Duodenal mucosa (tissue), 2 donors: ENCODE measurements around the gene FFAR3.

Experiments
- H3K27ac ChIP-seq: one replicate; pipeline ENCODE4 v1.7.0; 2013; ENCODE audit warnings: low read depth, low read length
- H3K27me3 ChIP-seq, 2 donors: one replicate each; pipeline ENCODE4 v1.7.0; 2013; ENCODE audit warnings: low read length in 2 of 2, control low read depth in 1 of 2; ENCODE audit not compliant: insufficient read depth in 2 of 2, control insufficient read depth in 1 of 2
- H3K36me3 ChIP-seq, 2 donors: one replicate each; pipeline ENCODE4 v1.7.0; 2013; ENCODE audit warnings: low read length in 2 of 2, control low read depth in 1 of 2; ENCODE audit not compliant: insufficient read depth in 2 of 2, control insufficient read depth in 1 of 2
- H3K4me1 ChIP-seq, 2 donors: one replicate each; pipeline ENCODE4 v1.7.0; 2013; ENCODE audit warnings: low read length in 2 of 2, control low read depth in 1 of 2; ENCODE audit not compliant: insufficient read depth in 2 of 2, control insufficient read depth in 1 of 2
- H3K4me3 ChIP-seq, 2 donors: one replicate each; pipeline ENCODE4 v1.7.0; 2013; ENCODE audit warnings: low read length in 2 of 2, low read depth in 1 of 2
- H3K9ac ChIP-seq, 2 donors: one replicate each; pipeline ENCODE4 v1.7.0; 2013; ENCODE audit warnings: low read length in 2 of 2, low read depth in 1 of 2
- H3K9me3 ChIP-seq, 2 donors: one replicate each; pipeline ENCODE4 v1.7.0; 2013; ENCODE audit warnings: low read length in 2 of 2, control low read depth in 1 of 2; ENCODE audit not compliant: control insufficient read depth in 1 of 2

FFAR3 gene, protein sequence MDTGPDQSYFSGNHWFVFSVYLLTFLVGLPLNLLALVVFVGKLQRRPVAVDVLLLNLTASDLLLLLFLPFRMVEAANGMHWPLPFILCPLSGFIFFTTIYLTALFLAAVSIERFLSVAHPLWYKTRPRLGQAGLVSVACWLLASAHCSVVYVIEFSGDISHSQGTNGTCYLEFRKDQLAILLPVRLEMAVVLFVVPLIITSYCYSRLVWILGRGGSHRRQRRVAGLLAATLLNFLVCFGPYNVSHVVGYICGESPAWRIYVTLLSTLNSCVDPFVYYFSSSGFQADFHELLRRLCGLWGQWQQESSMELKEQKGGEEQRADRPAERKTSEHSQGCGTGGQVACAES

DNA sequence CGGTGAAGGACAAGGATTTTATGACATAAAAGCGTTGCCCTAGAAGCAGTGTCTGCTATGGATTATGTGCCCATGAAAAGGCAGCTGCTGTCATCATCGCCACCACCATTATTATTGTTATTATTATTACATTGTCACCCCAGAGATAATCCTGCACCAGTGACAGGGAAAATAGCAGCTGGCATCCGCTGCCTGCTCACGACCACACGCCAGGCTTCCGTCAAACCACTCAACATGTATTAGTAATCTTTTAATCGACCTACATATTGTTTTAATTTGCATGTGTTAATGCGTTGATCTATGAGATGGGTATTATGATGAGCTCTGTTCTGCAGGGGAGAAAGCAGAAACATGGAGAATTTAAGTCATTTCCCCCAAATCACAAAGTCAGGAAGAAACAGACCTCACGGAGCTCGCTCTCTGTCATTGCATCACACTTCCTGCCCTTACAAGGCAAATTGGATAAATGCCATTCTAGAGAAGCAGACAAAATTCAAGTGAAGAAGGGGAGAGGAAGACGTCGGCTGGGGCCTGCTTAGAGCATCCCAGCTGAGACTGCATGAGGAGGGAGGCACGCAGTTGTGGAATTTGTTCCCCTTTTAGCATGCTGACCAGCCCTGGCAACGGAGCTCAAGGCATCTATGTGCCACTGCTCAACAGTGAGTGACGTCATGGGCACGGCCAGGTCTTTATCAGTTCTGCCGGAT is at the start of gene FFAR3:
Gene FFAR3 (plus strand): TSS at position 594 of the 707 bp plus-strand sequence. CDS start 431 bp downstream, outside the sequence.
- no peaks in the 10 kb centered on the region for H3K36me3 ChIP-seq
- H3K27me3 ChIP-seq = peaks cover 0 to 3% of the 10 kb centered on the region in 2 donors
- no peak within 1 kb of the TSS for H3K4me3 ChIP-seq
- H3K9ac ChIP-seq = no peak within 1 kb of the TSS
- H3K4me1 ChIP-seq = no peaks in the 10 kb centered on the region
- H3K9me3 ChIP-seq = no peaks in the 10 kb centered on the region
- H3K27ac ChIP-seq = no peak within 1 kb of the TSS

DNA sequence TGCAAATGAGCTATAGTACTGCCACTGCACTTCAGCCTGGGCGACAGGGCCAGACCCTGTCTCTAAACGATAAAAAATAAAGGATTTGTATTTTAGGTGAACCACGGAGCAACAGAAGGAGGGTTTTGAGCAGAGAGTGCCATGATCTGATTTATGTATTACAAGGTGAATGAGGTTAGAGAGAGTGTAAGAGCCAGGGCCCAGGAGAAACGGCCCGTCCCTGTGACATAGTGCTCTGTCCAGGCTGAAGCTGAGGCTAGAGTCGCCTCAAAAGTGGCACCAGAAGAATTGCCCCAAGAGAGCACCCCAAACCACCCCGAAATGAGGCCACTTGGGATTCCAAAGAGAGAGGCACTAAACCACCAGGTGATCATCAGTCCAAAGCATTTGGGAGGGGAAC is 49.4 kb upstream of the FFAR3 start:
- no peaks in the 10 kb centered on the region for H3K36me3 ChIP-seq
- H3K9me3 ChIP-seq = no peaks in the 10 kb centered on the region
- H3K27ac ChIP-seq = no peak overlapping the region
- no peaks in the 10 kb centered on the region for H3K27me3 ChIP-seq
- H3K9ac ChIP-seq = peak overlapping the region in 1 of 2 donors; percentile 25
- no peak overlapping the region for H3K4me3 ChIP-seq
- peaks cover 0 to 8% of the 10 kb centered on the region in 2 donors for H3K4me1 ChIP-seq

DNA sequence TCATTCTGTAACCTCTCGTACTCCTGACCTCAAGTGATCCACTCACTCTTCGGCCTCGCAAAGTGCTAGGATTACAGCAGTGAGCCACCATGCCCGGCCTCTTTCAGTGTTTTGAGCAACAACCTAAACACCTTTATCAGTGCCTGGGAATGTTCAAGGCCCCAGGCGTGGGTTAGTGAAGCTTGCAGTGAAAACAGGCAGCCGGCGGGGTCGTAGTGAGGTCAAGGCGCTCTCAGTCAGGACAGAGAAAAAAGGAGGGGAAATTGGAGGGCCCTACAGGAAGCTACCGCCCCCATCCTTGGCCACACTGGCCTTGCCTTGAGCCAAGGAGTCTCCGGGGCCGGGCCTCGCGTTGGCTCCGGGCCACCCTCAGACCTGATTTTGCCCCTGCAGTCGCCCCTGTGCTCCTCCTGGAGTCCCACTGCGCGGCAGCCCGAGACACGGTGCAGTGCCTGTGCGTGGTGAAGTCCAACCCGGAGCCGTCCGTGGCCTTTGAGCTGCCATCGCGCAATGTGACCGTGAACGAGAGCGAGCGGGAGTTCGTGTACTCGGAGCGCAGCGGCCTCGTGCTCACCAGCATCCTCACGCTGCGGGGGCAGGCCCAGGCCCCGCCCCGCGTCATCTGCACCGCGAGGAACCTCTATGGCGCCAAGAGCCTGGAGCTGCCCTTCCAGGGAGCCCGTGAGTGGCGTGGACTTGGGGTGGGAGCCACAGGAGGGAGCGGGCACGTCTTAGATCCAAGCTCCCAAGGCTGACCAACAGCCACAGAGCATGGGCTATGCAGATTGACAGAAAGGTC is 48.6 kb upstream of the FFAR3 start:
- no peaks in the 10 kb centered on the region for H3K36me3 ChIP-seq
- no peaks in the 10 kb centered on the region for H3K27me3 ChIP-seq
- no peak overlapping the region for H3K27ac ChIP-seq
- H3K9me3 ChIP-seq = no peaks in the 10 kb centered on the region
- no peak overlapping the region for H3K4me3 ChIP-seq
- H3K9ac ChIP-seq = no peak overlapping the region
- H3K4me1 ChIP-seq = peaks cover 0 to 8% of the 10 kb centered on the region in 2 donors

DNA sequence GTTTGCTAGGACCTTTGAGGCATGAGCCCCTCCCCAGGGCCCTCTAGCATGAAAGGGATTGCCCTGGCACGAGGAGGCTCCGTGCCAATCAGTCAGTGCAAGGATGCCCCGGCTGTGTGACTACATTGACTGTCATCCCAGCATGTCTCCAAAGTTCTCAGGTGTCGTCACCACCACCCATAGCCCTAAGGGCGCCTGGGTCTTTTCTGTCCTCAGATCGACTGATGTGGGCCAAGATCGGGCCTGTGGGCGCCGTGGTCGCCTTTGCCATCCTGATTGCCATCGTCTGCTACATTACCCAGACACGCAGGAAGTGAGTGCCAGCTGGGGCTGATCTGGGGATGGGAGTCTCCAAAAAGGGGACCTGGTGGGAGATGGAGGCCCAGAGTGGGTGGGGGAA is 47.9 kb upstream of the FFAR3 start:
- Histone ChIP-seq H3K4me1 (peaks cover 0 to 8% of the 10 kb centered on the region in 2 donors), H3K36me3 (no peaks in the 10 kb centered on the region), H3K9ac (no peak overlapping the region), H3K27ac (no peak overlapping the region), H3K9me3 (no peaks in the 10 kb centered on the region), H3K27me3 (no peaks in the 10 kb centered on the region), H3K4me3 (no peak overlapping the region)

DNA sequence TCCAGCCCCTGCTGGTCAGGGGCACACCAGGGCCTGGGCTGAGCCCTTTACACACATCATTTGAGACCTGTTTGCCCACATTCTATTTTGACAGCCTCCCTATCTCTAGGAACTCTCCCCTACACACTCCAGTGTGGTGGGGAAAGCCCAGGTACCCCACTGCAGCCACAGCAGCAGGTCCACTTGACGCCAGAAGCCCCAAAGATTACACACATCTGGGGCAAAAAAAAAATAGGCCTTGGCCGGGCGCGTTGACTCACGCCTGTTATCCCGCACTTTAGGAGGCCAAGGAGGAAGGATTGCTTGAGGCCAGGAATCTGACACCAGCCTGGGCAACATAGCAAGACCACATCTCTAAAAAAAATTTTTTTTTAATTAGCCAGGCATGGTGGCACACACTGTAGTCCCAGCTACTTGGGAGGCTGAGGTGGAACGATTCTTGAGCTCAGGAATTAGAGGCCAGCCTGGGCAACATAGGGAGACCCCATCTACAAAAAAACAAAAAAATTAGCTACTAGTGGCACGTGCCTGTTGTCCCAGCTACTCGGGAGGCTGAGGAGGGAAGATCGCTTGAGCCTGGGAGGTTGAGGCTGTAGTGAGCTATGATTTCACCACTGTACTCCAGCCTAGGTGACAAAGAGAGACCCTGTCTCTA is 47.3 kb upstream of the FFAR3 start:
- Histone ChIP-seq H3K36me3 (no peaks in the 10 kb centered on the region), H3K27me3 (no peaks in the 10 kb centered on the region)

DNA sequence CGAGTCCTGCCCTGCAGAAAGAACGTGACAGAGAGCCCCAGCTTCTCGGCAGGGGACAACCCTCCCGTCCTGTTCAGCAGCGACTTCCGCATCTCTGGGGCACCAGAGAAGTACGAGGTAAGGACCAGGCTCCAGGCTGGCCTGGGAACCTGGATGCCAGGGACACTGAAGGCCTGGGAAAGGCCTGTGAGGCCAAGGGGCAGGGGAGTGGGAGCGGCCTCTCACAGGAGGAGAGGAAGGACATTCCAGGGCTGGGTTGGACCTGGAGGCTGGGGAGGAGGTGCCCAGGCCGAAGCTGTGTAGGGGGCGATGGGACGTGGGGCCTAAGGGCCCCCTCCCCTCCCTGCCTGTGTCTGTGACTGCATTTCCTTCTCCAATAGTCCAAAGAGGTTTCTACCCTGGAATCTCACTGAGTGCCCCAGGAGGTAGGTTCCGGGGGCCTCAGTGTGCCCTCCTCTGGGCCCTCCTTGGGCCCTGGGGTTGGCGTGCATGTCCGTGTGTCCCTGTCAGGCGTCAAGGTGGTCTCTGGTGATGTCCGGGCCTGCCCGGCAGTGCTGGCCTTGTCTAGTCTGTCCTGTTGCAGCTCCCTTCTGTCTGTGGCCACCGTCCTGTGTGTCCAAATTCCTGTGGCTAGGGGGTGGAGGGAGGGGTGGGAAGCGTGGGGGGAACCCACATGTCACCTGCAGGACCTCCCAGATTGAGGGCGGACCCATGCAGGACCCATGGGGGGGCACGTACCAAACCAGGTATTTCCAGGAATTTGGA is 46.2 kb upstream of the FFAR3 start:
- H3K4me1 ChIP-seq = peaks cover 0 to 14% of the 10 kb centered on the region in 2 donors
- H3K4me3 ChIP-seq = no peak overlapping the region
- no peak overlapping the region for H3K27ac ChIP-seq
- no peaks in the 10 kb centered on the region for H3K9me3 ChIP-seq
- H3K27me3 ChIP-seq = no peaks in the 10 kb centered on the region
- no peak overlapping the region for H3K9ac ChIP-seq
- no peaks in the 10 kb centered on the region for H3K36me3 ChIP-seq

More for the DNA sequence above, 47.3 kb upstream of the FFAR3 start:
- H3K27ac ChIP-seq = no peak overlapping the region
- peaks cover 0 to 8% of the 10 kb centered on the region in 2 donors for H3K4me1 ChIP-seq
- H3K4me3 ChIP-seq = no peak overlapping the region
- no peaks in the 10 kb centered on the region for H3K9me3 ChIP-seq
- H3K9ac ChIP-seq = no peak overlapping the region

DNA sequence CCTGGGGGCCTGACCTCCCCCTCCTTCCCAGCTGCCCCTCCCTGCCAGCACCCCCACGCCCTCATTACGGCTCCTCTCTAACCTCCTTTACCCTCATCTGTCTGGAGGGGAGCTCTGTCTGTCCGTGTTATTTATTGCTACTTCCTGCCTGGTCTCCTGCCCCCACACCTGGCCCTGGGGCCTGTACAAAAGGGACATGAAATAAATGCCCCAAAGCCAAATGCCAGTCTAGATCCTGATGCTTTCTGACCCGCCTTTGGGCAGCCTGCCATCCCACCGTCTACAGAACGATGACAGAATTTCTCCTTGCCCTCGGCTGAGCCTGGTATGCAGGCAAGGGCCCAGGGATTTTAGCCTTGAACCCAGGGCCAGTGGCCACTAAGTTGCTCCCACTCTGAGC is 44.7 kb upstream of the FFAR3 start:
- no peak overlapping the region for H3K27ac ChIP-seq
- no peaks in the 10 kb centered on the region for H3K9me3 ChIP-seq
- no peaks in the 10 kb centered on the region for H3K36me3 ChIP-seq
- no peaks in the 10 kb centered on the region for H3K27me3 ChIP-seq
- no peak overlapping the region for H3K9ac ChIP-seq
- peaks cover 1 to 20% of the 10 kb centered on the region in 2 donors for H3K4me1 ChIP-seq
- no peak overlapping the region for H3K4me3 ChIP-seq

DNA sequence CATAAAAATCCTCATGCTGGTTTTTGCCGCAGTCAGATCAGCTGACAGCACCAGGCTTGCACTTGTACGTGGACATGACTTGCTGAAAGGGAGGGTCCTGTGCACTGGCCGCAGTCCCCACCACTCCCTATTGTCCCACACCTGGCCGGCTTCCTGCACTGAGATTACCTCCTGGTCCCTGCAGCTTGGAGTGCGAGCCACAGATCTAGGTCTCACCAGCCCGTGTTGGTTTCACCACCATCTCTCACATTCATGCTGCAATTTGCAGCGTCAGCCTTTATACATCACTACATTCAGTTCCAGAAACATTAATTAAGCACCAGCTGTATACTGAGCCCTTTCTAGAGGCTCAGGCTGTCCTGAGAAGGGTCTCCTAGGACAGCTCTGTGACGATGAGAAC is 44.2 kb upstream of the FFAR3 start:
- H3K27me3 ChIP-seq = no peaks in the 10 kb centered on the region

DNA sequence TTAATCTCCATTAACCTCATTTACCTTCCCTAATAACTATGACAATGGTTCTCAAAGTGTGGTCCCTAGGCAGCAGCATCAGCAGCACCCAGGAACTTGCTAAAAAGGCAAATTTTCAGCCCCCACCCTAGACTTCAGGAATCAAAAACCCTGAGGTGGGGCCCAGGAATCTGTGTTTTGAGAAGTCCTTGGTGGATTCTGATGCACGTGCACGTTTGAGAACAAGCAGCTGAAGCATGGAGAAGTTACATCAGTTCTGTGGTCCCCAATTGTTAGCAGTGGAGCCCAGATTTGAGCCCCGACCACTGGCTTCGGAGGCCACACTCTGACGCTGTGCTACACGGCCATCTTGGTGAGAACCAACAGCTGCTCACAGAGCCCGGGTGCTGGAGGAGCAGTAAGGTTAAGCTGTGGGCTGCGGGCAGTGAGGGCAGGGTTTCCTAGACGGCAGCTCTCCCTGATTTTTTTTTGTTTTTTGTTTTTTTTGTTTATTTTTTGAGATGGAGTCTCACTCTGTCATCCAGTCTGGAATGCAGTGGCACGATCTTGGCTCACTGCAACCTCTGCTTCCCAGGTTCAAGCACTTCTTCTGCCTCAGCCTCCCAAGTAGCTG is 43.3 kb upstream of the FFAR3 start:
- Histone ChIP-seq H3K4me3 (no peak overlapping the region), H3K9me3 (no peaks in the 10 kb centered on the region), H3K27me3 (no peaks in the 10 kb centered on the region), H3K4me1 (peaks cover 6 to 18% of the 10 kb centered on the region in 2 donors), H3K27ac (no peak overlapping the region), H3K36me3 (no peaks in the 10 kb centered on the region), H3K9ac (no peak overlapping the region)

More for the DNA sequence above, 44.2 kb upstream of the FFAR3 start:
- H3K9me3 ChIP-seq = no peaks in the 10 kb centered on the region
- H3K4me3 ChIP-seq = no peak overlapping the region
- H3K36me3 ChIP-seq = no peaks in the 10 kb centered on the region
- H3K27ac ChIP-seq = no peak overlapping the region
- peaks cover 6 to 24% of the 10 kb centered on the region in 2 donors for H3K4me1 ChIP-seq
- no peak overlapping the region for H3K9ac ChIP-seq
